IPS DF 6.9 (cell line): Measurements from ENCODE around the gene CNOT11.

Experiments
- DNase-seq: peaks from one replicate; pipeline ENCODE4 v3.0.0-alpha.2; 2013; ENCODE audit warnings: low read depth, low spot score
- H3K27ac ChIP-seq: one replicate; pipeline ENCODE4 v1.5.1; 2013; ENCODE audit warnings: low read length, control low read depth
- H3K27me3 ChIP-seq: 2 replicates; pipeline ENCODE4 v1.6.1; 2013; ENCODE audit warnings: mild to moderate bottlenecking, low read length; ENCODE audit not compliant: control insufficient read depth, insufficient read depth
- H3K36me3 ChIP-seq: 2 replicates; pipeline ENCODE4 v1.6.1; 2013; ENCODE audit warnings: low read length; ENCODE audit not compliant: control insufficient read depth, insufficient read depth
- H3K4me1 ChIP-seq: 2 replicates; pipeline ENCODE4 v1.6.1; 2013; ENCODE audit warnings: low read length; ENCODE audit not compliant: control insufficient read depth, insufficient read depth
- H3K4me3 ChIP-seq: 2 replicates; pipeline ENCODE4 v1.5.1; 2013; ENCODE audit warnings: mild to moderate bottlenecking, low read length
- H3K9me3 ChIP-seq: 2 replicates; pipeline ENCODE4 v1.6.1; 2013; ENCODE audit warnings: low read length, inconsistent platforms; ENCODE audit not compliant: control insufficient read depth, insufficient read depth
- WGBS: extraction: QIAGEN DNeasy Blood & Tissue Kit; methylation state at CpG from one replicate; pipeline ENCODE4 v1.1.7; 2013; ENCODE audit warnings: mixed read lengths, missing lambda C conversion rate; ENCODE audit not compliant: insufficient read length, insufficient coverage; 5-methylcytosine and 5-hydroxymethylcytosine counted together

Gene CNOT11

DNA sequence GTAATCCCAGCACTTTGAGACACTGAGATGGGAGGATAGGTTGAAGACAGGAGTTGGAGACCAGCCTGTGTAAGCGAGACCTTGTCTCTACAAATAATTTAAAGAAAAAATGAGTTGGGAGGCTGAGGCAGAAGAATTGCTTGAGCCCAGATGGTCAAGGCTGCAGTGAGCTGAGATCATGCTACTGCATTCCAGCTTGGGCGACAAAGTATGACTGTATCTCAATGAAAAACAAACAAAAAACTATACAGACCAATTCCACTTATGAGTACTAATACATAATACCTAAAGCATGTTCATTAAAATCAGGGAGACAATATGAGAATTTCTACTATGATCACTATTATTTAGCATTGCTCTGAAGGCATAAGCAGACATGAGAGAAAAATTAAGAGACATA, 43.2 kb downstream of the CNOT11 start:
- DNase-seq, result no peak
- Histone ChIP-seq H3K9me3 (no peaks in the 10 kb centered on the region), H3K4me1 (no peaks in the 10 kb centered on the region), H3K27ac (no peak overlapping the region), H3K4me3 (no peak overlapping the region), H3K27me3 (no peaks in the 10 kb centered on the region), H3K36me3 (no peaks in the 10 kb centered on the region)
- WGBS, result no CpG with 5 or more reads among the region's 2 CpGs

DNA sequence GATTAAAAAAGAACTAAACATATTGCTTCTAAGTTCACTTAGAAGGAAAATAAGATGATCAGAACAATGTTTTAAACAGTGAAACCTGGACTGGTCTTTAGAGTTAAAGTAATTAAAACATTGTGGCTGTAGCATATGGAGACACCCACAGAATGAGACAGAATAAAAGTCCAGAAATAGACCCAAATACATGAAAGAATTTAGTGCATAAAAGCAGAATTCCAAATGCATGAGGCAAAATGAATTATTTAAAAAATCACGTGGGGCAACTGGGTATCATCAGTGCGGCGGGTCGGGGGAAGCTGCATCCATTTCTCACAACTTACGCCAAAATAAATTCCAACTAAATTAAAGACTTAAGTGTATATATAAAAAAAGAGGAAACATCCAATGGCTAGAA, 43.7 kb downstream of the CNOT11 start:
- DNase-seq, result no peak
- H3K27ac ChIP-seq, result no peak overlapping the region
- H3K36me3 ChIP-seq, result no peaks in the 10 kb centered on the region
- no peak overlapping the region for H3K4me3 ChIP-seq
- H3K4me1 ChIP-seq, result no peaks in the 10 kb centered on the region
- WGBS, result no CpG with 5 or more reads among the region's 5 CpGs
- H3K9me3 ChIP-seq, result no peaks in the 10 kb centered on the region
- no peaks in the 10 kb centered on the region for H3K27me3 ChIP-seq

DNA sequence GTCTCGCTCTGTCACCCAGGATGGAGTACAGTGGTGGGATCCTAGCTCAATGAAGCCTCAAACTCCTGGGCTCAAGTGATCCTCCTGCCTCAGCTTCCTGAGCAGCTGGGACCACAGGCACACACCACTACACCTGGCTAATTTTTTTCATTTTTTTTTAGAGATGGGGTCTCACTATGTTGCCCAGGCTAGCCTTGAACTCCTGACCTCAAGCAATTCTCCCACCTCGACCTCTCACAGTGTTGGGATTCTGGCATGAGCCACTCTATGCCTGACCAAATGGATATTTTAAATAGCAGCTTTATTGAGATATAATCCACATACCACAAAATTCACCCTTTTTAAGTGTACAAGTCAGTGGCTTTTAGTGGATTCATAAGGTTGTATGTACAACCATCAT, 44.7 kb downstream of the CNOT11 start:
- Histone ChIP-seq H3K4me1 (no peaks in the 10 kb centered on the region), H3K27me3 (no peaks in the 10 kb centered on the region), H3K36me3 (no peaks in the 10 kb centered on the region), H3K9me3 (no peaks in the 10 kb centered on the region), H3K27ac (no peak overlapping the region), H3K4me3 (no peak overlapping the region)
- WGBS, result 100% methylated on average over 1 of the region's 2 CpGs
- DNase-seq, result no peak

DNA sequence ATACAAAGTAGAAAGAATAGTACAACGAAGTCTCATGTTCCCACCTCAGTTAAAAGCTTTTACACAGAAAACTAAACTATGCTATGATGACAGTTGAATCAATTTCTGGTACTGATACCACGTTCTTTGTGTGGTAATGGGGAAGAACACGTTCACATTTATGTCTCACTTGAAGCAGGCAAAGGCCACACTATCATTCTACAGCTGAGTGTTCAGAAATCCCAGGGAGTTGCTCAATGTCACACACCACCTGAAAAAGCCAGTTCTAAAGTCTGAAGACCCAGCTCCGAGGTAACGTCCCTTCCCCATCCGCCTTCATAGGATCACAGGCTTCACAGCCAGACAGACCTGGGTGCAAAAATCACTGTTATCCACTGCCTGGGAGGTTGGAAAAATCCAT, 46.9 kb downstream of the CNOT11 start:
- H3K4me3 ChIP-seq, result no peak overlapping the region
- H3K36me3 ChIP-seq, result no peaks in the 10 kb centered on the region
- no CpG with 5 or more reads among the region's 6 CpGs for WGBS
- no peaks in the 10 kb centered on the region for H3K27me3 ChIP-seq
- DNase-seq, result no peak
- H3K4me1 ChIP-seq, result no peaks in the 10 kb centered on the region
- no peak overlapping the region for H3K27ac ChIP-seq
- H3K9me3 ChIP-seq, result no peaks in the 10 kb centered on the region

DNA sequence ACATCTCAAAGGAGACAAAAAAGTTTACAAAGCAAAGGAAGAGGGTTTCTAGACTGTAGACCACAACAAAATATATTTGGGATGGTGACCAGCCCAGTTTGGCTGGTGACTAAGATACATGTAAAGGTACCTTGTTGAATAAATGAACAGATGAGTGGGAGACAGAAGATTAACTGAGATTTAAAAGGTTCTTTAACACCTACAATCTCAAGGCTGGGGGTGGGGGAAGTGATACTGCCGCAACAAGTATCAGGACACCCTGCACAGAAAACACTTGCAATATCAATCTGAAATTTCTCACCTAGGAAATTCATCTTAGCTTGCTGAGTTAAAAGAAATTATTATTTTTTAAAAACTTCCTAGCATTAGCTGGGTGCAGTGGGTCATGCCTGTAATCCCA, 47.5 kb downstream of the CNOT11 start:
- H3K9me3 ChIP-seq, result no peaks in the 10 kb centered on the region
- WGBS, result no CpG with 5 or more reads among the region's 1 CpG
- H3K4me1 ChIP-seq, result no peaks in the 10 kb centered on the region
- H3K36me3 ChIP-seq, result no peaks in the 10 kb centered on the region
- no peak for DNase-seq
- H3K4me3 ChIP-seq, result no peak overlapping the region
- H3K27me3 ChIP-seq, result no peaks in the 10 kb centered on the region
- H3K27ac ChIP-seq, result no peak overlapping the region

DNA sequence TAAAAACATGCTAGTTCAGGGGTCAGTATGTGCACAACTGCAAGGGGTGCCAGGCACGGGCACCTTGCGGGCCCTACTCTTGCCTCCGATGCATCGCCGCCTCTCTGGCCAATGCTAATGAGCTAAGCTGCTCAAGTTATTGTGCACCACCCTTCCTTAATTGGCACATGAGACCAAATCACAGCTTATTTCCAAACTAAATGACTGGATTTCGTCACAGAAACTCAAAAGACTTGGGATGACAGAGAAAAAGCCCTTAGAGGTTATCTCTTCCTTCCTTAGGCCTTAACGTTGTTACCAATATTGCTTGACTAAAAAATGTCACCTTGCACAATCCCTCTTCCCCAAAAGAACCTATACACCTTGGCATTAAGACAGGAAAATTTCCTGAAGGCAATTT, 48.1 kb downstream of the CNOT11 start:
- H3K27ac ChIP-seq, result no peak overlapping the region
- no peaks in the 10 kb centered on the region for H3K9me3 ChIP-seq
- no peak overlapping the region for H3K4me3 ChIP-seq
- no CpG with 5 or more reads among the region's 7 CpGs for whole genome bisulfite sequencing
- H3K36me3 ChIP-seq, result no peaks in the 10 kb centered on the region
- no peaks in the 10 kb centered on the region for H3K4me1 ChIP-seq
- no peaks in the 10 kb centered on the region for H3K27me3 ChIP-seq
- DNase-seq, result no peak

DNA sequence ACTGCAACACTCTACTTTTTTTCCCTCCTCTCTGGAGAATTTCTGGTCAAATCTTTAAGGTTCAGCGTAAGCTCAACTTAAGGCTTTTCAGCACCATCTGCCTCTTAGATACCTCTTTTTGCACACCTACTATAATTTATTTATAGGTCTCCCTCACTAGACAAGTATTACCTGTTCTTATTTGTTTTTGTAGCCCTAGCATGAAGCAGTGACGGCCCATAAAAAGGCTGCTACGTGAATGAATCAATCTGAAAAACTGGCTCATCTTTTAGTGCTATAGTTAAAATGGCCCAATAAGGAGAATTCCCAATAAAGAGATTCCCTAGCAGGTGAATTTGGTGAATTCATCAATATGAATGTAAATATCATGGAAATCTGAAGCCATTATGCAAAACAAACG, 49.3 kb downstream of the CNOT11 start:
- Histone ChIP-seq H3K9me3 (no peaks in the 10 kb centered on the region), H3K27ac (no peak overlapping the region), H3K27me3 (no peaks in the 10 kb centered on the region), H3K36me3 (no peaks in the 10 kb centered on the region), H3K4me1 (peaks cover 3% of the 10 kb centered on the region; the same call in 1 of the 2 replicates), H3K4me3 (no peak overlapping the region)
- WGBS, result no CpG with 5 or more reads among the region's 4 CpGs
- no peak for DNase-seq

DNA sequence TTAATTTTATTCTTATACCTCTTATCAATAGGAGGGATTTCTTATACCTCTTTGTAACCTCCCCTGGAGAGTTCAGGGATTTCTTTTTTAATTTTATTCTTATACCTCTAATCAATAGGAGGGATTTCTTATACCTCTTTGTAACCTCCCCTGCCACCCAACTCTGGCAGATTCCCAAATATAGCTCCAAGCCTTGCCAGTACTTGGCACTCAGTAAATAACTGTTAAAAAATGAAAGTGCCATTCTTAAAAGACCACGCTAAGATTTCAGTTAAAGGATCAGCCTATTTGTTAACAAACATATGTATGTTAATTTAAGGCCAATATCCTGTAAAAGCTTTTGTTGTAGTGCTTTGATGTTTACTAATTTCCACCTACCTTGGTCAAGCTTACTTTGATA, 51.0 kb downstream of the CNOT11 start:
- Histone ChIP-seq H3K4me3 (no peak overlapping the region), H3K27me3 (no peaks in the 10 kb centered on the region), H3K27ac (no peak overlapping the region), H3K4me1 (peaks cover 3% of the 10 kb centered on the region; the same call in 1 of the 2 replicates), H3K36me3 (no peaks in the 10 kb centered on the region; the same call in 1 of the 2 replicates), H3K9me3 (no peaks in the 10 kb centered on the region)
- WGBS, result no CpG with 5 or more reads among the region's 1 CpG
- DNase-seq, result no peak

DNA sequence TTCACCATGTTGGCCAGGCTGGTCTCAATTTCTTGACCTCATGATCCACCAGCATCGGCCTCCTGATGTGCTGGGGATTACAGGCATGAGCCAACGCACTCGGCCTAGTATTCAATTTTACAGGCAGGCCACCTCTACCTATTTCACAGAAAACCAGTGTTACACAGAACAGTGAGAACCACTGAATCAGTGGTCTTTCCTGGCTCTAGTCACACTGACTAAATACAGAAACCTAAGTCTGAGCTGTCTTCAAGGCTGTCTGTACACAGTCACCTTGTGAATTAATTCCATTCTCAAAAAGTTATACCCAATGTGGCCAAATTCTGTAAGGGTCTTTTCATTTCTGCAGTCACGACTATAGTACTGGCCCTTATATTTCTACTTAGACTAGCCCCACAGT, 52.3 kb downstream of the CNOT11 start:
- Histone ChIP-seq H3K4me3 (no peak overlapping the region), H3K9me3 (no peaks in the 10 kb centered on the region), H3K27me3 (no peaks in the 10 kb centered on the region), H3K4me1 (peaks cover 3% of the 10 kb centered on the region; the same call in 1 of the 2 replicates), H3K27ac (no peak overlapping the region), H3K36me3 (no peaks in the 10 kb centered on the region; the same call in 1 of the 2 replicates)
- WGBS, result no CpG with 5 or more reads among the region's 4 CpGs
- DNase-seq, result no peak

DNA sequence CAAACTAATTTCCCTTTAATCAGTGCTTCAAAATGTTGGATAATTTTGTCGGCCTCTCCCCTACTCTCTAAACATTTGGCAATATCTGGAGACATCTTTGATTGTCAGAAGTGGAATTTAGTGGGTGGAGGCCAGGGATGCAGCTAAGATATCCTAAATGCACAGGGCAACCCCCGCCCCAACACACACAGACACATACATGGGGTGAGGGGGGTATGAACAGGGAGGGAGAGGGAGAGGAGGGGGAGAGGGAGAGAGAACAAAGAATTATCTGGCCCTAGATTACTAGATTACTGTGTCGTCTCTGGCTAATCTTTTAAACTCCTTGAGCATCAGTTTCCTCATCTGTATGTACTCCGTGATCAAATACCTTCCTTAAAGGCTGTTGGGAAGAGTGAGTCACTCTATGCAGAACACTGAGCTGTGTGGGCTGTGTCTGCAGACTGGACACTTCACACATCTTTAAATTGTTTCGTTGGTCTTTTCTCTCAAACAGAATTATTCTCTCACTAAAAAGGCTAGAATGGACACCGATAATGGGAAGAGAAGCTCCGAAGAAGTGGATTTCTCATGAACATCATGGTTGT, 52.9 kb downstream of the CNOT11 start:
- no CpG with 5 or more reads among the region's 7 CpGs for WGBS
- H3K27ac ChIP-seq, result no peak overlapping the region
- no peak overlapping the region for H3K4me3 ChIP-seq
- DNase-seq, result no peak
- peaks cover 3% of the 10 kb centered on the region; the same call in 1 of the 2 replicates for H3K4me1 ChIP-seq
- H3K27me3 ChIP-seq, result no peaks in the 10 kb centered on the region
- H3K9me3 ChIP-seq, result no peaks in the 10 kb centered on the region
- no peaks in the 10 kb centered on the region; the same call in 1 of the 2 replicates for H3K36me3 ChIP-seq

DNA sequence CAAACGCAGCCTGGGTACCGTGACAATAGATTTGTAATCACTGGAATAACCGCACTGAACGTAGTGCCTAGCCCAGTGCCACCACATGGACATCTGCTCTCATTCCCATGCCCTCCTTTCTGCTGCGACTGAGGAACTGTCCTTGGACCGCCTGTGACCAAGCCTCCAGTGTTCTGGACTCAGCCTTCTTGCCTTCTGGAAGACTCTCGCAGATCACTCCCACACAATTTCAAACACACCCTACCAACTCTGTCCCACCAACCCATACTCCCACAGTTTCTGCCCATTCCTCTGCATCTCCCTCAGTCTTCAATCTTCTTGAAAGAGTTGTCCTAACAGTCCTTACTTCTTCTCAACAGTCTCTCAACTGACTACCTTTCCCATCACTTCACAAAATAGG, 53.7 kb downstream of the CNOT11 start:
- Histone ChIP-seq H3K27ac (no peak overlapping the region), H3K9me3 (no peaks in the 10 kb centered on the region), H3K4me3 (no peak overlapping the region), H3K36me3 (no peaks in the 10 kb centered on the region; the same call in 1 of the 2 replicates), H3K4me1 (peaks cover 3% of the 10 kb centered on the region; the same call in 1 of the 2 replicates), H3K27me3 (no peaks in the 10 kb centered on the region)
- WGBS, result no CpG with 5 or more reads among the region's 7 CpGs
- DNase-seq, result no peak
